NT2/D1 (cell line): ENCODE data around the gene PTGES2.

Experiments used
- SUZ12 ChIP-seq: IDR thresholded peaks from 2 replicates; pipeline ENCODE4 v1.6.1; 2011; ENCODE audit not compliant: insufficient read length, insufficient read depth; ENCODE audit errors: extremely low read depth
- YY1 ChIP-seq: IDR thresholded peaks from 2 replicates; pipeline ENCODE4 v1.6.1; 2011; ENCODE audit not compliant: insufficient read length, insufficient read depth
- ZNF274 ChIP-seq: IDR thresholded peaks from 2 replicates; pipeline ENCODE4 v1.6.1; 2011; ENCODE audit warnings: mild to moderate bottlenecking, low read depth, low read length

DNA sequence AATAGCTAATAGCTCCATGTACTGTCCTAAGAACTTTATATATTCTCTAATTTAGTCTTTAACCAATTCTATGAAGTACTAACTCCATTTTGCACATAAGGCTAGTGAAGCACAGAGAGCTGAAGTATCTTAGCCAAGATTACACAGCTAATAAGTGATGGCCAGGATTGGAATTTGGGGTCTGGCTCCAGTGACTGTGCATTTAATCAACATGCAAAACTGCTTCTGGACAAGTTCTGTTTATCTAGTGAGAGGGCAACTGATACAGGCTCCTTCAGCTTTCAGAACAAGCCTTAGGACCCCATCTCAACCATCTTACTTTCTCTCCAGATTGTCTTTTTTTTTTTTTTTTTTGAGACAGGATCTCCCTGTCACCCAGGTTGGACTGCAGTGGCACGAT is 38.2 kb downstream of the PTGES2 start:
- no peak for TF ChIP-seq ZNF274
- no peak for TF ChIP-seq SUZ12
- TF ChIP-seq YY1: no peak
